T-helper 2 cell (primary cell): ENCODE data around the gene NFE2L3.
A peak's percentile ranks its signal among the peaks of the same experiment; 100 is the strongest.
"Not testable (repeated sequence)": the region's sequence is repeated elsewhere in the genome, so short reads cannot be mapped to it uniquely, and the experiment has no call there.

Source experiments
- DNase-seq, 5 experiments: peaks; one replicate each; pipeline versions ENCODE4 v3.0.0 to v3.0.0-alpha.2; 2012 to 2022

Gene NFE2L3

GRCh38 chr7:26188206-26188956 lies 36.4 kb downstream of the NFE2L3 start:
- no peak for DNase-seq

GRCh38 chr7:26188957-26189541 lies 37.1 kb downstream of the NFE2L3 start:
- DNase-seq: no peak

- no peak for DNase-seq
Measured at GRCh38 chr7:26189697-26190096, 37.7 kb downstream of the NFE2L3 start.

- no peak for DNase-seq
Measured at GRCh38 chr7:26190417-26190869, 38.4 kb downstream of the NFE2L3 start.

GRCh38 chr7:26191233-26191973 lies 39.4 kb downstream of the NFE2L3 start:
- no peak for DNase-seq

- DNase-seq: no peak
Measured at GRCh38 chr7:26191974-26192479, 40.0 kb downstream of the NFE2L3 start.

GRCh38 chr7:26192485-26193087 lies 40.6 kb downstream of the NFE2L3 start:
- no peak for DNase-seq

- DNase-seq: no peak
Measured at GRCh38 chr7:26193432-26194207, 41.6 kb downstream of the NFE2L3 start.

GRCh38 chr7:26194764-26195163 lies 42.8 kb downstream of the NFE2L3 start:
- DNase-seq: not testable (repeated sequence)

GRCh38 chr7:26195182-26195581 lies 43.2 kb downstream of the NFE2L3 start:
- no peak for DNase-seq

GRCh38 chr7:26195867-26196657 lies 44.1 kb downstream of the NFE2L3 start:
- DNase-seq: no peak

- no peak for DNase-seq
Measured at GRCh38 chr7:26197153-26198115, 45.4 kb downstream of the NFE2L3 start.

- peak in 1 of 5 experiments; percentile 65 for DNase-seq
Measured at GRCh38 chr7:26198133-26198780, 46.3 kb downstream of the NFE2L3 start.

GRCh38 chr7:26198781-26199169 lies 46.8 kb downstream of the NFE2L3 start:
- DNase-seq: no peak

- DNase-seq: peak; percentile 28 to 84 (median 55)
Measured at GRCh38 chr7:26199301-26200037, 47.5 kb downstream of the NFE2L3 start.

GRCh38 chr7:26200038-26200443 lies 48.0 kb downstream of the NFE2L3 start:
- peak; percentile 53 to 79 (median 70) for DNase-seq

GRCh38 chr7:26200444-26201246 lies 48.6 kb downstream of the NFE2L3 start, which contains the start of gene HNRNPA2B1:
Gene HNRNPA2B1, minus strand, starts transcription at chr7:26200746. Its CDS starts 169 bp downstream, at chr7:26200577.
- peak; percentile 93 to 99 (median 95) for DNase-seq
